Transverse colon (tissue), 4 donors: ENCODE data around the gene CAPRIN1. TPM values are rescaled to one million over a fixed set of nuclear protein-coding genes. Genes with fewer than 3 reads are reported as not detected.
A peak's percentile ranks its signal among the peaks of the same experiment; 100 is the strongest.

Experiments used
- DNase-seq: peaks from one replicate; pipeline ENCODE4 v3.0.0-alpha.2; 2019
- H3K27ac ChIP-seq, 4 donors: fragments of 200-600 bp; sonication (generic); 2 replicates each; pipeline ENCODE4 v1.5.1; 2016 to 2018; ENCODE audit warnings: inconsistent platforms in 4 of 4
- H3K27me3 ChIP-seq: fragments of 200-600 bp; sonication (generic); 2 replicates; pipeline ENCODE4 v1.5.1; 2017; ENCODE audit warnings: inconsistent platforms
- H3K36me3 ChIP-seq, 4 donors: fragments of 200-600 bp; sonication (generic); 2 replicates each; pipeline ENCODE4 v1.5.1; 2017 to 2019; ENCODE audit warnings: inconsistent platforms in 4 of 4
- H3K4me1 ChIP-seq, 4 donors: fragments of 200-600 bp; sonication (generic); 2 replicates each; pipeline ENCODE4 v1.5.1; 2017 to 2020; ENCODE audit warnings: inconsistent platforms in 4 of 4
- H3K4me3 ChIP-seq, 4 donors: fragments of 200-600 bp; sonication (generic); 1 replicate in 1 of 4; 2 replicates in 3 of 4; pipeline versions ENCODE4 v1.5.1 to v1.6.1; 2017 to 2019; ENCODE audit warnings: inconsistent platforms in 4 of 4
- H3K9me3 ChIP-seq, 2 donors: fragments of 200-600 bp; sonication (generic); 2 replicates each; pipeline ENCODE4 v1.5.1; 2017 to 2019; ENCODE audit warnings: inconsistent platforms in 2 of 2
- EP300 ChIP-seq: sonication (generic); formaldehyde crosslinking; IDR thresholded peaks from one replicate; pipeline ENCODE4 v1.6.1; 2017; ENCODE audit warnings: antibody characterized with exemption, low read depth
- POLR2A ChIP-seq: fragments of 450-650 bp; IDR thresholded peaks from one replicate; pipeline ENCODE4 v1.6.1; 2016; ENCODE audit warnings: antibody characterized with exemption, mild to moderate bottlenecking, moderate library complexity
- POLR2AphosphoS5 ChIP-seq, 3 donors: sonication (generic); formaldehyde crosslinking; IDR thresholded peaks; one replicate each; pipeline ENCODE4 v1.6.1; 2016; ENCODE audit warnings: antibody characterized with exemption in 3 of 3
- WGBS, 2 donors: methylation state at CpG; one replicate each; pipeline ENCODE4 v1.1.5; 2018; ENCODE audit warnings: low coverage in 1 of 2; 5-methylcytosine and 5-hydroxymethylcytosine counted together
- in situ Hi-C, 4 donors: fragments of 200-750 bp; cut with MboI; loops; one replicate each; pipeline versions ENCODE4 v1.15.0 to v1.15.1; 2017; ENCODE audit warnings: low sequenced_read_pairs in 3 of 4, low pct_ligation_motif_present in 1 of 4, low pct_unique_long_range_greater_than_20kb in 1 of 4
- intact Hi-C: fragments of 100-400 bp; cut with DNase I; formaldehyde crosslinking; loops from one replicate; pipeline ENCODE4 v1.15.1; 2023; ENCODE audit warnings: low total_unique reads
- total RNA-seq, 4 donors: library from RNA; depleted of rRNA; stranded (reverse); fragments of >200 nt; gene quantifications; one replicate each; pipeline ENCODE4 v1.1.0, GENCODE V29; 2016
- TF ChIP-seq, protein P1 (sequence below), 5 experiments: fragments of 200-600 bp in 3 of 5; fragments of 450-650 bp in 2 of 5; sonication (generic) in 3 of 5; IDR thresholded peaks; 1 replicate in 2 of 5; 2 replicates in 3 of 5; pipeline ENCODE4 v1.5.1; 2016 to 2017; ENCODE audit warnings: antibody characterized with exemption in 5 of 5, inconsistent platforms in 3 of 5, mild to moderate bottlenecking in 2 of 5, moderate library complexity in 1 of 5

The CAPRIN1 gene
- total RNA-seq, 4 donors from 2014 or later, result 129 to 163 (median 152) TPM

DNA sequence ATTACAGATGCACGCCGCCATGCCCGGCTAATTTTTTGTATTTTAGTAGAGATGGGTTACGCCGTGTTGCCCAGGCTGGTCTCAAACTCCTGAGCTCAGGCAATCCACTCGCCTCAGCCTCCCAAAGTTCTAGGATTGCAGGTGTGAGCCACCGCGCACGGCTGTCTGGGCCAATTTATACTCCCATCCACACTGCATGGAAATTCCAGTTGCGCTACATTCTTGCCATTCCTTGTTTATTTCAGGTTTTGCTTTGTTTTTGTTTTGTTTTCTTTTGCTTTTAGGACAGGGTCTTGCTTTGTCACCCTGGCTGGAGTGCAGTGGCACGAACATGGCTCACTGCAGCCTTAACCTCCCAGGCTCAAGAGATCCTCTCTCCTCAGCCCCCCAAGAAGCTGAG is 11.0 kb upstream of the CAPRIN1 start:
- Histone ChIP-seq H3K36me3 (no peaks in the 10 kb centered on the region), H3K4me1 (no peaks in the 10 kb centered on the region), H3K4me3 (no peak overlapping the region), H3K9me3 (no peaks in the 10 kb centered on the region), H3K27me3 (no peaks in the 10 kb centered on the region), H3K27ac (no peak overlapping the region)
- 94 to 98% methylated on average over 7 to 11 of the region's 11 CpGs for WGBS, 2 donors
- in situ Hi-C loops, result no loop called here
- TF ChIP-seq POLR2AphosphoS5 (IDR thresholded peaks at IDR 0.05) (no peak), POLR2A (no peak), EP300 (no peak)
- TF ChIP-seq, protein P1, sequence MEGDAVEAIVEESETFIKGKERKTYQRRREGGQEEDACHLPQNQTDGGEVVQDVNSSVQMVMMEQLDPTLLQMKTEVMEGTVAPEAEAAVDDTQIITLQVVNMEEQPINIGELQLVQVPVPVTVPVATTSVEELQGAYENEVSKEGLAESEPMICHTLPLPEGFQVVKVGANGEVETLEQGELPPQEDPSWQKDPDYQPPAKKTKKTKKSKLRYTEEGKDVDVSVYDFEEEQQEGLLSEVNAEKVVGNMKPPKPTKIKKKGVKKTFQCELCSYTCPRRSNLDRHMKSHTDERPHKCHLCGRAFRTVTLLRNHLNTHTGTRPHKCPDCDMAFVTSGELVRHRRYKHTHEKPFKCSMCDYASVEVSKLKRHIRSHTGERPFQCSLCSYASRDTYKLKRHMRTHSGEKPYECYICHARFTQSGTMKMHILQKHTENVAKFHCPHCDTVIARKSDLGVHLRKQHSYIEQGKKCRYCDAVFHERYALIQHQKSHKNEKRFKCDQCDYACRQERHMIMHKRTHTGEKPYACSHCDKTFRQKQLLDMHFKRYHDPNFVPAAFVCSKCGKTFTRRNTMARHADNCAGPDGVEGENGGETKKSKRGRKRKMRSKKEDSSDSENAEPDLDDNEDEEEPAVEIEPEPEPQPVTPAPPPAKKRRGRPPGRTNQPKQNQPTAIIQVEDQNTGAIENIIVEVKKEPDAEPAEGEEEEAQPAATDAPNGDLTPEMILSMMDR (IDR thresholded peaks at IDR 0.05), result no peak
- no peak for DNase-seq
- intact Hi-C loops, result no loop called here

DNA sequence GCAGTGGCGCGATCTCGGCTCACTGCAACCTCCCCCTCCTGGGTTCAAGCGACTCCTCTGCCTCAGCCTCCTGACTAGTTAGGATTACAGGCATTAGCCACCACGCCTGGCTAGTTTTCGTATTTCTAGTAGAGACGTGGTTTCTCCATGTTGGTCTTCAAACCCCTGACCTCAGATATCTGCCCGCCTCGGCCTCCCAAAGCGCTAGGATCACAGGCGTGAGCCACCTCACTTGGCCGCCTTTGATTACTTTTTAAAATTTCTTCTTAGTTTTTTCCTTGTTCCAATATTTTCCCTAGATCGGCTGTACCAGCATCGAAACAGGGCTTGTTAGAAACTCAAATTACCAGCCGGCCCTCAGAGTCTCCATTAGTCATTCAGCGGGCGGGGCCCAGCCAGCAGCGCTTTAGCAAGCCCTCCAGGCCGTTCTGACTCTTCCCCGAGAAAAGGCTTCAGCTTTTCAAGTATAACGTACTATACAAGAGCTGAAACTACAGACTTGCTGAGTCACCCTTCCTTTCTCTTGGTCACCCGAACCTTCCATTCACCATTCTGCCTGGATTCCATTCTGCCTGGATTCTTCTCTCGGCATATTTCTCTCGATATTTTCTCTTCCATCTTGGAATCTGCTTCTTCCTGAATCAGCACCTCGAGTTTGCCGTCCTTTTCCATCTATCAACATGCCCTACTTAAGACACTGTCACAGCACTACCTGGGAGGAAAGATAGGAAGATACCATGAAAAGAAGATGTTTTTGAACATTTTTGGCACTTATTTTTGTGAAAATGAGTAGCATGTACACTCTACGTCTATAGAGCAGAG is 6.7 kb upstream of the CAPRIN1 start:
- TF ChIP-seq, protein P1 (IDR thresholded peaks at IDR 0.05), result no peak
- TF ChIP-seq POLR2AphosphoS5 (IDR thresholded peaks at IDR 0.05), result no peak
- no peak for TF ChIP-seq POLR2A
- no peak for TF ChIP-seq EP300
- no peaks in the 10 kb centered on the region for H3K27me3 ChIP-seq
- no peaks in the 10 kb centered on the region for H3K4me1 ChIP-seq
- 82 to 91% methylated on average over 18 to 27 of the region's 27 CpGs for WGBS, 2 donors
- H3K36me3 ChIP-seq, result no peaks in the 10 kb centered on the region
- in situ Hi-C loops, result no loop called here
- H3K9me3 ChIP-seq, result no peaks in the 10 kb centered on the region
- no peak overlapping the region for H3K4me3 ChIP-seq
- no peak for DNase-seq
- H3K27ac ChIP-seq, result no peak overlapping the region
- intact Hi-C loops, result no loop called here

DNA sequence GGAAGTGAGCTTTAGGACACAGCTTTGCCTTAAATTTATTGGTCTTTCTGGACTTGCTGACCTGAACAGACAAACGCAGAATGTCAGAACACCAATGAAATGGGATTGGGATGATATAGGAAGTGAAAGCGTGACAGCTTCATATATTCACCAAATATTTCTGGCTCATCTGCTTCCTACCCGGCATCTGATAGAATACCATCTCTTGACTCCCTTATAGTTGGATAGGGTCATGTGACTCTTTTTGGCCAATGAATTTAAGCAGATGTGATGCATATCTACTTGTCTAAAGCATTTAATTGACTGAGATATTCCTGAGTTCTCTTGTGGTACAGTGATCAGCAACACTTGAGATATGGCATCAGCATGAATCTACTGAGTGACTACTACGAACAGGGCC is 2.5 kb upstream of the CAPRIN1 start:
- TF ChIP-seq POLR2AphosphoS5 (IDR thresholded peaks at IDR 0.05) (no peak), POLR2A (no peak), EP300 (no peak)
- TF ChIP-seq, protein P1 (IDR thresholded peaks at IDR 0.05), result no peak

DNA sequence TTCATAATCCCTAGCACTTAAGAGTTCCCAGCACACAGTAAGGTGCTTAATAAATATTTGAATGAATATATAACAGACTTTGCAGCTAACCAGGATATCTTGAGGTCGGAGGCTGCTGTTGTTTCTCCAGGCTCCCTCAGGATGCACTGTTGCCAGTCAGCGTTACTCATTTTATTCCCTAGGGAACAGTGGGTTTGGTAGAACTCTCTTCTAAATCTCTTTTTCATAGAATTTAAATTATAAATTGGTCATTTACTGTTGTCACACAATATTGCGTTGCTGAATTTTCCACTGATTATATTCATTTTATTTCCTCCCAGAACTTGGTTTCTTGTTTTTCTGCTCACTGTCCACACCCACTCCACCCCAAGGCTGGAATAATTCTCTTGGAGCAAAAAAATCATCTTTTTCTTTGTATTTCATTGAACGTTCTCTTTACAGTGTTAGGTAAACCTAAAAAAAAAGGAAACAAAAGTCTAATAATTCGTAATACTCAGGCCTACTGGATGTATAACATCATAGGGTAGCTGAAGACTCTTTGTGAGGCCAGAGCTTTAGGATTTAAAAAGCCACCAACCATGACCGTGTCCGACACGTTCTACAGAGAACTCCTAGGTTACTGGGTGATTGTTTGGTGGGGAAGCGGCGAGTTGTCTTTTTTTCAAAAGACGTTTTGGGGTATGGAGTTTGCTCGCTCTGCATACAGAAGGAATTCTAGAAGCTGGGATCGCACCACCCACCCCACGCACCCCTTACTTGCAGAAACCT is 766 bp upstream of the CAPRIN1 start:
- H3K9me3 ChIP-seq, result no peaks in the 10 kb centered on the region
- peak overlapping the region; percentile 99 to 100 (median 99) for H3K27ac ChIP-seq
- H3K4me1 ChIP-seq, result peaks cover 20 to 32% (median 29%) of the 10 kb centered on the region in 4 donors
- intact Hi-C loops (loop anchor here (5.0 kb wide), 1 partner anchor 57 kb away; the partner anchor contains the start of gene NAT10), in situ Hi-C loops (loop anchor here in 3 of 4 donors (10.0 kb wide), 2 partner anchors 54 to 56 kb away; partner anchors contain the start of gene NAT10 (in 2 of the 3))
- WGBS, 2 donors, result 11 to 22% methylated on average over 7 to 14 of the region's 14 CpGs
- DNase-seq, result no peak
- TF ChIP-seq POLR2AphosphoS5 (IDR thresholded peaks at IDR 0.05), result no peak
- TF ChIP-seq, protein P1 (IDR thresholded peaks at IDR 0.05), result no peak
- TF ChIP-seq POLR2A, result no peak
- TF ChIP-seq EP300, result no peak
- H3K4me3 ChIP-seq, result peak overlapping the region; percentile 62 to 95 (median 92)
- no peaks in the 10 kb centered on the region for H3K36me3 ChIP-seq
- H3K27me3 ChIP-seq, result no peaks in the 10 kb centered on the region

More for the DNA sequence above, 2.5 kb upstream of the CAPRIN1 start:
- H3K4me3 ChIP-seq, result no peak overlapping the region
- no peaks in the 10 kb centered on the region for H3K36me3 ChIP-seq
- H3K4me1 ChIP-seq, result peaks cover 7 to 14% (median 13%) of the 10 kb centered on the region in 4 donors
- H3K9me3 ChIP-seq, result no peaks in the 10 kb centered on the region
- 81 to 89% methylated on average over 3 to 4 of the region's 4 CpGs for WGBS, 2 donors
- in situ Hi-C loops, result no loop called here
- DNase-seq, result no peak
- intact Hi-C loops, result no loop called here
- H3K27ac ChIP-seq, result no peak overlapping the region
- no peaks in the 10 kb centered on the region for H3K27me3 ChIP-seq
